Measurements from ENCODE around the gene DPP6.

GRCh38 chr7:154442939-154443338 is 390.7 kb downstream of the DPP6 start:
- TF ChIP-seq, protein P1, sequence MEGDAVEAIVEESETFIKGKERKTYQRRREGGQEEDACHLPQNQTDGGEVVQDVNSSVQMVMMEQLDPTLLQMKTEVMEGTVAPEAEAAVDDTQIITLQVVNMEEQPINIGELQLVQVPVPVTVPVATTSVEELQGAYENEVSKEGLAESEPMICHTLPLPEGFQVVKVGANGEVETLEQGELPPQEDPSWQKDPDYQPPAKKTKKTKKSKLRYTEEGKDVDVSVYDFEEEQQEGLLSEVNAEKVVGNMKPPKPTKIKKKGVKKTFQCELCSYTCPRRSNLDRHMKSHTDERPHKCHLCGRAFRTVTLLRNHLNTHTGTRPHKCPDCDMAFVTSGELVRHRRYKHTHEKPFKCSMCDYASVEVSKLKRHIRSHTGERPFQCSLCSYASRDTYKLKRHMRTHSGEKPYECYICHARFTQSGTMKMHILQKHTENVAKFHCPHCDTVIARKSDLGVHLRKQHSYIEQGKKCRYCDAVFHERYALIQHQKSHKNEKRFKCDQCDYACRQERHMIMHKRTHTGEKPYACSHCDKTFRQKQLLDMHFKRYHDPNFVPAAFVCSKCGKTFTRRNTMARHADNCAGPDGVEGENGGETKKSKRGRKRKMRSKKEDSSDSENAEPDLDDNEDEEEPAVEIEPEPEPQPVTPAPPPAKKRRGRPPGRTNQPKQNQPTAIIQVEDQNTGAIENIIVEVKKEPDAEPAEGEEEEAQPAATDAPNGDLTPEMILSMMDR (conservative IDR thresholded peaks at IDR 0.05; ENCODE audit: low read length): no peak
- no peak for TF ChIP-seq EZH2phosphoT487 (IDR thresholded peaks at IDR 0.05; ENCODE audit: borderline replicate concordance, low read depth, low read length)
